GM12878 (cell line): Measurements from ENCODE around the gene DNTTIP2. TPM values are rescaled to one million over a fixed set of nuclear protein-coding genes. Genes with fewer than 3 reads are reported as not detected.

Experiments used
- BCL11A ChIP-seq: IDR thresholded peaks from 2 replicates; pipeline ENCODE4 v1.6.1; 2011; ENCODE audit warnings: low read depth, low read length
- BRCA1 ChIP-seq: IDR thresholded peaks from 2 replicates; pipeline ENCODE4 v1.6.1; 2011; ENCODE audit warnings: low read depth, low read length, improper control_type of control experiment
- CHD2 ChIP-seq: IDR thresholded peaks from 2 replicates; pipeline ENCODE4 v1.6.1; 2011; ENCODE audit warnings: low read depth, low read length, improper control_type of control experiment, borderline replicate concordance
- E4F1 ChIP-seq: fragments of 450-650 bp; IDR thresholded peaks from 2 replicates; pipeline ENCODE4 v1.6.1; 2018; ENCODE audit warnings: borderline replicate concordance, mild to moderate bottlenecking; ENCODE audit not compliant: partially characterized antibody
- FOXK2 ChIP-seq: fragments of 450-650 bp; IDR thresholded peaks from 2 replicates; pipeline ENCODE4 v1.6.1; 2017; ENCODE audit warnings: mild to moderate bottlenecking, moderate library complexity
- FOXM1 ChIP-seq: IDR thresholded peaks from 2 replicates; pipeline ENCODE4 v1.6.1; 2012; ENCODE audit warnings: low read depth, mild to moderate bottlenecking, inconsistent platforms, low read length, moderate library complexity
- HDAC6 ChIP-seq: fragments of 200-600 bp; sonication (generic); IDR thresholded peaks from one replicate; pipeline ENCODE4 v1.8.0; 2017; ENCODE audit warnings: antibody characterized with exemption; ENCODE audit not compliant: unreplicated experiment
- MEF2B ChIP-seq: fragments of 450-650 bp; IDR thresholded peaks from 2 replicates; pipeline ENCODE4 v1.6.1; 2018; ENCODE audit warnings: mild to moderate bottlenecking, moderate library complexity; ENCODE audit not compliant: partially characterized antibody, poor library complexity, severe bottlenecking
- MLLT1 ChIP-seq: fragments of 450-650 bp; IDR thresholded peaks from 2 replicates; pipeline ENCODE4 v1.6.1; 2016; ENCODE audit warnings: mild to moderate bottlenecking
- MTA3 ChIP-seq: IDR thresholded peaks from 2 replicates; pipeline ENCODE4 v1.6.1; 2012; ENCODE audit warnings: low read length, inconsistent platforms, borderline replicate concordance
- MXI1 ChIP-seq: fragments of 150-350 bp; IDR thresholded peaks from 2 replicates; pipeline ENCODE4 v1.6.1; 2011; ENCODE audit warnings: low read depth, mild to moderate bottlenecking, inconsistent platforms, low read length, improper control_type of control experiment
- NFXL1 ChIP-seq: fragments of 450-650 bp; IDR thresholded peaks from 2 replicates; pipeline ENCODE4 v1.6.1; 2017; ENCODE audit warnings: antibody characterized with exemption, mild to moderate bottlenecking, borderline replicate concordance
- NR2F1 ChIP-seq: fragments of 450-650 bp; conservative IDR thresholded peaks from 2 replicates; pipeline ENCODE4 v1.6.1; 2017; ENCODE audit warnings: mild to moderate bottlenecking
- POU2F2 ChIP-seq: IDR thresholded peaks from 3 replicates; pipeline ENCODE4 v1.6.1; 2011; ENCODE audit warnings: low read depth, mild to moderate bottlenecking, low read length, borderline replicate concordance
- RFX5 ChIP-seq: IDR thresholded peaks from 2 replicates; pipeline ENCODE4 v1.6.1; 2011; ENCODE audit warnings: low read depth, low read length, improper control_type of control experiment
- SMC3 ChIP-seq: IDR thresholded peaks from 2 replicates; pipeline ENCODE4 v1.6.1; 2011; ENCODE audit warnings: low read length, improper control_type of control experiment, borderline replicate concordance
- TCF12 ChIP-seq: IDR thresholded peaks from 2 replicates; pipeline ENCODE4 v1.6.1; 2011; ENCODE audit warnings: low read depth, mild to moderate bottlenecking, low read length
- TCF3 ChIP-seq: IDR thresholded peaks from 2 replicates; pipeline ENCODE4 v1.6.1; 2012; ENCODE audit warnings: low read depth, mild to moderate bottlenecking, low read length, borderline replicate concordance; ENCODE audit not compliant: insufficient read depth
- TCF7 ChIP-seq: IDR thresholded peaks from 2 replicates; pipeline ENCODE4 v1.6.1; 2014; ENCODE audit warnings: antibody characterized with exemption, borderline replicate concordance
- ZNF207 ChIP-seq: fragments of 450-650 bp; IDR thresholded peaks from 2 replicates; pipeline ENCODE4 v1.6.1; 2014; ENCODE audit warnings: antibody characterized with exemption, mild to moderate bottlenecking, borderline replicate concordance
- ZNF24 ChIP-seq: fragments of 450-650 bp; IDR thresholded peaks from 2 replicates; pipeline ENCODE4 v1.6.1; 2017; ENCODE audit warnings: antibody characterized with exemption, mild to moderate bottlenecking
- ZNF592 ChIP-seq: fragments of 450-650 bp; IDR thresholded peaks from 2 replicates; pipeline ENCODE4 v1.6.1; 2017; ENCODE audit warnings: mild to moderate bottlenecking, moderate library complexity
- ZZZ3 ChIP-seq: IDR thresholded peaks from 2 replicates; pipeline ENCODE4 v1.6.1; 2011; ENCODE audit warnings: low read depth; ENCODE audit not compliant: control insufficient read depth, insufficient read length
- polyA plus RNA-seq, 11 experiments: library from polyadenylated mRNA; depleted of rRNA in 4 of 11; unstranded in 6 of 11; stranded (reverse) in 5 of 11; fragments of >200 nt; fragmentation: Nextera tagmentation in 4 of 11; fragmentation: Illumina TruSeq in 1 of 11; extraction: Ambion mirVana in 4 of 11; extraction: Trizol in 1 of 11; gene quantifications; 1 replicate in 1 of 11; 2 replicates in 10 of 11; pipeline versions ENCODE4 v1.2.1 to v1.2.3, GENCODE V29; 2011 to 2016; ENCODE audit warnings: inconsistent platforms in 2 of 11, missing spikeins in 2 of 11, low read depth in 1 of 11
- total RNA-seq, 4 experiments: library from RNA; depleted of rRNA in 3 of 4; stranded (reverse); fragments of >200 nt in 3 of 4; fragmentation: Illumina TruSeq in 1 of 4; extraction: Trizol in 1 of 4; gene quantifications; 2 replicates each; pipeline versions ENCODE4 v1.2.1 to v1.2.3, GENCODE V29; 2013 to 2021

The DNTTIP2 gene
- total and polyA plus RNA-seq, 10 of the 15 experiments (the other 5 are each of a cell fraction or from before 2014, with no cell fraction given), result 34.3 to 99.2 (median 74.9) TPM

GRCh38 chr1:93878889-93879586 lies at the start of gene DNTTIP2 (continued):
- peak; percentile 72; the same call in 1 of the 2 replicates for TF ChIP-seq MLLT1
- peak; percentile 25; the same call in 1 of the 2 replicates for TF ChIP-seq MTA3
- TF ChIP-seq HDAC6, result no peak
- TF ChIP-seq E4F1, result peak; percentile 62
- no peak for TF ChIP-seq MEF2B
- TF ChIP-seq CHD2, result peak; percentile 98
- no peak for TF ChIP-seq ZNF24
- TF ChIP-seq TCF7, result no peak
- TF ChIP-seq NFXL1, result no peak
- peak; percentile 92 for TF ChIP-seq POU2F2
- 0 out of 2 replicates have a peak, but pooled peaks have one; percentile 28 for TF ChIP-seq TCF12
- no peak; the same call in 1 of the 2 replicates for TF ChIP-seq FOXK2
- TF ChIP-seq RFX5, result no peak
- no peak for TF ChIP-seq ZZZ3
- peak; percentile 43; the same call in 1 of the 2 replicates for TF ChIP-seq FOXM1
- TF ChIP-seq BCL11A, result no peak
- 0 out of 2 replicates have a peak, but pooled peaks have one; percentile 70 for TF ChIP-seq ZNF207
- TF ChIP-seq BRCA1, result peak; percentile 79
- TF ChIP-seq ZNF592, result no peak
- TF ChIP-seq NR2F1, result 0 out of 2 replicates have a peak, but pooled peaks have one; percentile 12
- no peak for TF ChIP-seq SMC3
- TF ChIP-seq TCF3, result 0 out of 2 replicates have a peak, but pooled peaks have one; percentile 61
- peak; percentile 89 for TF ChIP-seq MXI1
